Suppressor macrophage treated with lipopolysaccharide for 4 hours (primary cell): Measurements from ENCODE around the gene D2HGDH.
A peak's percentile ranks its signal among the peaks of the same experiment; 100 is the strongest.
"Not testable (repeated sequence)": the region's sequence is repeated elsewhere in the genome, so short reads cannot be mapped to it uniquely, and the experiment has no call there.

Source experiments
- DNase-seq: peaks from one replicate; pipeline ENCODE4 v3.0.0-alpha.2; 2020

D2HGDH gene

DNA sequence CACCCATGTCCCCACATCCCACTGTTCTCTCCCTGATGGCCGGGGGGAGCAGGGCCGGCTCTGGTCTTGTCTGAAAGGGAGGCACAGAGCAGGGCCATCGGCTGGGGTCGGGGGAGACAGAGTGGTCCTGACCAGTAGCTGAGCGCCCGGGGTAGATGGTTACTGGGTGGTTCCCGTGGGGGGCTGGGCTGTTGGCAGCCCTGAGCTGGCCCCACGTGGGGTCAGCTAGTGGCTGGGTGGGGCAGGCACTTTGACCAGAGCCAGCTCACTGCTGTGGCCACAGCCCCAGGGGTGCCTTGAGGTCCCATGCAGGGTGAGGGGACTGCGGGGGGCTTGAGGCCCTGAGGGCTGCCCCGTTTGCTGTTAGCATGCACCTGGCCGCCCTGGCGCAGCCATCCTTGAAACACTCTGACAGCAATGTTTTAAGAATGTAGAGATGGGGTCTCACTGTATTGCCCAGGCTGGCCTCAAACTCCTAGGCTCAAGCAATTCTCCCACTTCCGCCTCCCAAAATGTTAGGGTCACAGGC lies 62.2 kb downstream of the D2HGDH start:
- no peak for DNase-seq

- DNase-seq = no peak
Measured at GRCh38 chr2:241797441-241798080, 63.1 kb downstream of the D2HGDH start.

GRCh38 chr2:241798081-241798630 lies 63.7 kb downstream of the D2HGDH start:
- no peak for DNase-seq

- DNase-seq = no peak
Measured at GRCh38 chr2:241798631-241799521, 64.4 kb downstream of the D2HGDH start.

DNA sequence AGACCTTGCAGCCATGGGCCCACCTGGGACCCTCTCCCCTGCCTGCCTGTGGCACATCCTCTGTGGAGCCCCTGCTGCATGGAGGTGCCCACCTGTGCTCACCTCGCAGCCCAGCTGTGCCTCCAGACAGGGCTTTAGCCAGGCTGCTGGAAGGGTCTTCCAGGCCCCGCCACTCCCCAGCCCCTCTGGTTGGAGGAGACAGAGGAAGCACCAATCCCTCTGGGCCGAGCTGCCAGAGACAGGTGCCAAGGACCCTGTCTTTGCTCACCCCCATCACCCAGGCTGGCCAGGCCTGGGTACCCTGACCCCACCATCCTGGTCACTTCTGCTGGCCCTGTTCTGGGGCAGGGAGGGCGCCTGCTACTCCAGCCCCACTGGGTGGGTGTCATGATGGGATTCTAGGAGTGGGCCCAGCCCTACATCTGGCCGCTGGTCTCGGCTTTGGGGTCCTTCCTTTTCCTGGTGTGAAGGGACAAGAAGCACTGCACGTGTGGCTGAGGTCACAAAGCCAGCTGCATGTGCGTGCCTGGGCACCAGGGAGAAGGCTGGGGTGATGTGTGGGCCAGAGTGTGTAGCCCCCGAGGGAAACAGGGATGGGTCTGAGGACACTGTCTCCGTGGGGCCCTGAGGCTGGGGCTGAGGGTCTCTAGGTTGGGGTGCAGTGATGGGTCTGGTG lies 65.2 kb downstream of the D2HGDH start:
- no peak for DNase-seq

- DNase-seq = not testable (repeated sequence)
Measured at GRCh38 chr2:241800198-241800903, 65.9 kb downstream of the D2HGDH start.

- no peak for DNase-seq
Measured at GRCh38 chr2:241801611-241802420, 67.4 kb downstream of the D2HGDH start.

GRCh38 chr2:241802421-241803318 lies 68.2 kb downstream of the D2HGDH start:
- no peak for DNase-seq

DNA sequence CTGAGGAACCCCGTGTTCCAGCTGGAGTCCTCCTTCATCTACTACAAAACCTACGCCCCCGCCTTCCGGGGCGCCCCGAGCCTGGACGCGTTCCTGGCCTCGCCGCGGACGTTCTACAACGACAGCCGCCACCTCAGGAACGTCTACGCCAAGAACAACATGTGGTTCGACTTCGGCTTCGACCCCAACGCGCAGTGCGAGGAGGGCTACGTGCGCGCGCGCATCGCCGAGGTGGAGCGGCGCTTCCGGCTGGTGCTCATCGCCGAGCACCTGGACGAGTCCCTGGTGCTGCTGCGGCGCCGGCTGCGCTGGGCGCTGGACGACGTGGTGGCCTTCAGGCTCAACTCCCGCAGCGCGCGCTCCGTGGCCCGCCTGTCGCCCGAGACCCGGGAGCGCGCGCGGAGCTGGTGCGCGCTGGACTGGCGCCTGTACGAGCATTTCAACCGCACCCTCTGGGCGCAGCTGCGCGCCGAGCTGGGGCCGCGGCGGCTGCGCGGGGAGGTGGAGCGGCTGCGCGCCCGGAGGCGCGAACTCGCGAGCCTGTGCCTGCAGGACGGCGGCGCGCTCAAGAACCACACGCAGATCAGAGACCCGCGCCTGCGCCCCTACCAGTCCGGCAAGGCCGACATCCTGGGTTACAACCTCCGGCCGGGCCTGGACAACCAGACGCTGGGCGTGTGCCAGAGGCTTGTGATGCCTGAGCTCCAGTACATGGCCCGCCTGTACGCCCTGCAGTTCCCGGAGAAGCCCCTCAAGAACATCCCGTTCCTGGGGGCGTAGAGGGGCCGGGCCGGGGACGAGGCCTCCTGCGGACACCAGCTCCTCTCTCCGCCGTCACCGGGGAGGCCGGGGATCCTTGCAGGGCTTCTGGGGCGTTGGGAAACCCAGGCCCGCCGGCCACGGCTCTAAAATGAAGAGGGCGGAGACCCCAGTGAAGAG lies 69.2 kb downstream of the D2HGDH start:
- peak; percentile 37 for DNase-seq

DNA sequence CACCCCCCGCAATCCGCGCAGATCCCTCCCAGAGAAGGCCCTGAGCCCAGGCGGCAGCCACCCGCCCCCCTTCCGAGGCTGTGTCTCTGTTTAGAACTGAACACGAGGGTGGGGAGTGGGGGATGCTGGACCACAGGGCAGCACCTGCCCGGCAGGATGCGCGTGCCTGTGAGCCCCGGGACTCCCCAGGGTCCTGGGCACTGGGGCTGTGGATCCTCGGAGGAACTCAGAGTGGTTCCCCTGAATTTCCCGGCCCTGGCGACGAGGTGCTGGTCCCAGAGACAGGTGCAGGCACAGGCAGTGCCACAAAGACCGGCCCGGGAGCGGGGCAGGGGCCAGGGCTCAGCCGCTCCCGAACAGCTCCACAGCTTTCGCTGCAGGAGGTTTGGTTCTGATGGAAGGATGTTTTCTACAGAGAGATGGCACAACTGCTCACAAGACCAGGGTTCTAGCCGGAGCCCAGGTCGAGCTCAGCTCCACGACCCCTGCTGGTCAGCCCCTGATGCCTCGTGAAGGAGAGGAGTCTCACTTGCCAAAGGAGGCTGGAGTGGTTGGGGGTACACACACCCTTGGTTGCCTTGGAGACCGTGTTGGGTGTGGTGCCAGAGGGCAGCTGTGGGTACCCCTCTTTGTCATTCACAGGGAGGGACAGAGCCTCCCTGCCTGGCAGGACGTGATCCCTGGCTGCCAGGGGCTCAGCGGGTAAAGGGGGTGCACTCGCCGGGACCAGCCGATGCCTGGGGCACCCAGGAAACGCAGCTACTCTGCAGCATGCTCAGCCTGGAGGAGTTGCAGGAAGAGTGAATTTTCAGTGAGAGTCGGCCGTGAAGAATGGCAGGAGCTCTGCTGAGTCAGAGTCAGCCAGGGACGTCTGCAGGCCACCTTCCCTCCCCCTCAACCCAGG lies 70.1 kb downstream of the D2HGDH start:
- peak; percentile 41 for DNase-seq

GRCh38 chr2:241806217-241806616 lies 71.8 kb downstream of the D2HGDH start:
- not testable (repeated sequence) for DNase-seq

- no peak for DNase-seq
Measured at GRCh38 chr2:241808051-241808720, 73.8 kb downstream of the D2HGDH start.

DNA sequence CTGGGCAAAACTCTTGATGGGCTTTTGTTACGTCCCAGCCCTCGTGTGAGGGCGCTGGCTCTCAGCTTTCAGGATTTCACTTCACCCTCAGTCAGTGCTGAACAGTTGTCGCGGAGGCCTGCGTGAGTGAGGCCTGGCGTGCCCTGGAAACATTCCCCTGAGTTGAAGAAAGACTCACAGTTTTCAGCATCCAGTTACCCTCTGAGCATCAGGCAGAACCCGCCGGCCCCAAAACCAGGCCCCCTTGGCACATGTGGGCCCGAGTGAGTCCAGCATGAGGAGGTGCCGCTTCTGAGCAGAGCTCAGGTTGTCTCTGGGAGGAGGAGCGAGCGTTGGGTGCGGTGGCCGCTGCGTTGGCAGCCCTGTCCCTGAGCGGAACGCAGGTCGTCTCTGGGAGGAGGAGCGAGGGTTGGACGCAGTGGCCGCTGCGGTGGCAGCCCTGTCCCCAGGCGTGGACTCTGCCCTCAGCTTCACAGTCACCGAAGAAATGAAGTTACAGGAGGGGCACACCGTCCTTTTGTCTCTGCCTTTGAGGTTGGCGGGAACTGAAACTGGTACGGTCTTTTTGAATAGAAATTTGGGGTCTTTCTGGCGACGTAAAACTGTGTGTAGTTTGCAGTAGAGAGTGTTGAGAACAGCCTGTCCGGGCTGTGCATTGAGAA lies 74.4 kb downstream of the D2HGDH start, which contains the start of gene NEU4:
NEU4 (plus strand) TSS at position 473 of the 662 bp plus-strand sequence. CDS start 5,292 bp downstream, outside the sequence.
- no peak for DNase-seq

- DNase-seq = no peak
Measured at GRCh38 chr2:241809383-241810306, 75.2 kb downstream of the D2HGDH start.
